IMR-90 (cell line): Measurements from ENCODE around the gene SLC7A6OS. TPM values are rescaled to one million over a fixed set of nuclear protein-coding genes. Genes with fewer than 3 reads are reported as not detected.

ENCODE experiments used
- ATAC-seq: fragments of 200-7000 bp; cut with Tn5 transposase; 2 replicates; pipeline ENCODE4 v1.9.1; 2020; ENCODE audit warnings: low read depth, mild to moderate bottlenecking, moderate library complexity
- BruUV-seq: library from RNA; stranded (reverse); fragments of 400-500 nt; replicated peaks from 2 replicates; lab custom pipeline; 2021; lab: Mats Ljungman, UMichigan
- CTCF ChIA-PET: fragments of 300-600 bp; formaldehyde crosslinking; extraction: SDS; loops from one replicate; lab custom pipeline; 2021; ENCODE audit warnings: antibody characterized with exemption; lab: Yijun Ruan, JAX
- POLR2A ChIA-PET: fragments of 300-600 bp; sonication (Branson Sonifier 250); formaldehyde crosslinking; loops from one replicate; lab custom pipeline; 2022; ENCODE audit warnings: antibody characterized with exemption; ENCODE audit not compliant: unreplicated experiment; lab: Charles Lee
- DNase-seq: peaks from one replicate; pipeline ENCODE4 v3.0.0; 2013
- H2AFZ ChIP-seq: replicated peaks from 2 replicates; pipeline ENCODE3; 2013; ENCODE audit warnings: low read length, mild to moderate bottlenecking; ENCODE audit not compliant: poor library complexity
- H2AK5ac ChIP-seq: 2 replicates; pipeline ENCODE4 v1.6.1; 2013; ENCODE audit warnings: low read depth, low read length, inconsistent platforms
- H2AK9ac ChIP-seq: replicated peaks from 2 replicates; pipeline ENCODE3; 2013; ENCODE audit warnings: mild to moderate bottlenecking, low read depth, low read length, moderate library complexity; ENCODE audit not compliant: poor library complexity
- H2BK120ac ChIP-seq: 2 replicates; pipeline ENCODE4 v1.6.1; 2013; ENCODE audit warnings: low read depth, low read length, inconsistent platforms
- H2BK15ac ChIP-seq: 3 replicates; pipeline ENCODE4 v1.6.1; 2013; ENCODE audit warnings: low read depth, low read length, inconsistent platforms
- H2BK20ac ChIP-seq: 2 replicates; pipeline ENCODE4 v1.6.1; 2013; ENCODE audit warnings: low read depth, mild to moderate bottlenecking, inconsistent platforms, low read length, moderate library complexity
- H2BK5ac ChIP-seq: 2 replicates; pipeline ENCODE4 v1.6.1; 2013; ENCODE audit warnings: mild to moderate bottlenecking, low read depth, low read length, inconsistent platforms; ENCODE audit not compliant: poor library complexity, severe bottlenecking
- H3K14ac ChIP-seq: replicated peaks from 2 replicates; pipeline ENCODE4 v1.6.1; 2013; ENCODE audit warnings: low read depth, low read length, inconsistent platforms
- H3K18ac ChIP-seq: 2 replicates; pipeline ENCODE4 v1.6.1; 2013; ENCODE audit warnings: low read depth, low read length, control low read depth
- H3K23ac ChIP-seq: 2 replicates; pipeline ENCODE4 v1.6.1; 2013; ENCODE audit warnings: low read depth, low read length, inconsistent platforms
- H3K27ac ChIP-seq: 2 replicates; pipeline ENCODE4 v1.5.1; 2013; ENCODE audit warnings: mild to moderate bottlenecking, control low read depth, low read length; ENCODE audit not compliant: insufficient read depth
- H3K27me3 ChIP-seq: 2 replicates; pipeline ENCODE4 v1.6.1; 2013; ENCODE audit warnings: low read length; ENCODE audit not compliant: control insufficient read depth, insufficient read depth
- H3K36me3 ChIP-seq: 2 replicates; pipeline ENCODE4 v1.6.1; 2013; ENCODE audit warnings: low read length, mixed read lengths; ENCODE audit not compliant: control insufficient read depth, insufficient read depth
- H3K4ac ChIP-seq: 2 replicates; pipeline ENCODE4 v1.6.1; 2013; ENCODE audit warnings: low read depth, low read length, inconsistent platforms
- H3K4me1 ChIP-seq: 2 replicates; pipeline ENCODE4 v1.6.1; 2013; ENCODE audit warnings: low read length, mixed read lengths; ENCODE audit not compliant: control insufficient read depth, insufficient read depth
- H3K4me2 ChIP-seq: 2 replicates; pipeline ENCODE4 v1.6.1; 2013; ENCODE audit warnings: low read depth, mild to moderate bottlenecking, control low read depth, low read length, moderate library complexity
- H3K4me3 ChIP-seq: 2 replicates; pipeline ENCODE4 v1.5.1; 2013; ENCODE audit warnings: low read depth, mild to moderate bottlenecking, control low read depth, low read length, moderate library complexity; ENCODE audit not compliant: insufficient read depth
- H3K56ac ChIP-seq: 2 replicates; pipeline ENCODE4 v1.6.1; 2013; ENCODE audit warnings: low read length, inconsistent platforms; ENCODE audit not compliant: insufficient read depth; ENCODE audit errors: extremely low read depth
- H3K79me1 ChIP-seq, 2 experiments: 2 replicates each; pipeline ENCODE4 v1.6.1; 2013; ENCODE audit warnings: low read length in 2 of 2, inconsistent platforms in 1 of 2, low read depth in 1 of 2
- H3K9ac ChIP-seq: 2 replicates; pipeline ENCODE4 v1.6.1; 2013; ENCODE audit warnings: low read depth, low read length, control low read depth
- H3K9me1 ChIP-seq: 2 replicates; pipeline ENCODE4 v1.6.1; 2013; ENCODE audit warnings: low read length, inconsistent platforms; ENCODE audit not compliant: insufficient read depth
- H3K9me3 ChIP-seq: 2 replicates; pipeline ENCODE4 v1.6.1; 2013; ENCODE audit warnings: low read length; ENCODE audit not compliant: control insufficient read depth, insufficient read depth
- H4K20me1 ChIP-seq: 2 replicates; pipeline ENCODE4 v1.6.1; 2013; ENCODE audit warnings: low read length, inconsistent platforms; ENCODE audit not compliant: insufficient read depth
- H4K5ac ChIP-seq: 2 replicates; pipeline ENCODE4 v1.6.1; 2013; ENCODE audit warnings: mild to moderate bottlenecking, low read depth, low read length, control low read depth
- H4K8ac ChIP-seq, 2 experiments: 2 replicates each; pipeline ENCODE4 v1.6.1; 2013; ENCODE audit warnings: low read depth in 2 of 2, low read length in 2 of 2, control low read depth in 1 of 2, inconsistent platforms in 1 of 2
- H4K91ac ChIP-seq: 2 replicates; pipeline ENCODE4 v1.6.1; 2013; ENCODE audit warnings: low read depth, low read length, inconsistent platforms; ENCODE audit not compliant: insufficient read depth
- BHLHE40 ChIP-seq: fragments of 150-350 bp; IDR thresholded peaks from 2 replicates; pipeline ENCODE4 v1.6.1; 2016; ENCODE audit warnings: mild to moderate bottlenecking, low read depth, low read length
- CEBPB ChIP-seq: IDR thresholded peaks from 2 replicates; pipeline ENCODE4 v1.6.1; 2012; ENCODE audit warnings: low read depth, low read length, improper control_type of control experiment
- CHD1 ChIP-seq: IDR thresholded peaks from 2 replicates; pipeline ENCODE4 v1.6.1; 2012; ENCODE audit warnings: low read depth, low read length, improper control_type of control experiment
- CTCF ChIP-seq: conservative IDR thresholded peaks from 2 replicates; pipeline ENCODE4 v1.5.1; 2012; ENCODE audit warnings: mild to moderate bottlenecking, low read depth, low read length, improper control_type of control experiment
- ELK1 ChIP-seq: fragments of 150-350 bp; IDR thresholded peaks from 2 replicates; pipeline ENCODE4 v1.6.1; 2016; ENCODE audit warnings: low read depth, mild to moderate bottlenecking, low read length, moderate library complexity, borderline replicate concordance
- FOS ChIP-seq: fragments of 150-350 bp; IDR thresholded peaks from 2 replicates; pipeline ENCODE4 v1.6.1; 2016; ENCODE audit warnings: low read depth, low read length
- MAFK ChIP-seq: IDR thresholded peaks from 2 replicates; pipeline ENCODE4 v1.6.1; 2012; ENCODE audit warnings: low read depth, low read length, improper control_type of control experiment
- MAZ ChIP-seq: IDR thresholded peaks from 2 replicates; pipeline ENCODE4 v1.6.1; 2012; ENCODE audit warnings: low read depth, mild to moderate bottlenecking, low read length, improper control_type of control experiment, moderate library complexity, borderline replicate concordance
- MXI1 ChIP-seq: IDR thresholded peaks from 2 replicates; pipeline ENCODE4 v1.6.1; 2012; ENCODE audit warnings: low read depth, mild to moderate bottlenecking, low read length, moderate library complexity, borderline replicate concordance
- NFE2L2 ChIP-seq: fragments of 150-350 bp; IDR thresholded peaks from 2 replicates; pipeline ENCODE4 v1.6.1; 2016; ENCODE audit warnings: low read depth, mild to moderate bottlenecking, low read length
- POLR2A ChIP-seq: IDR thresholded peaks from 2 replicates; pipeline ENCODE4 v1.6.1; 2012; ENCODE audit warnings: mild to moderate bottlenecking, low read depth, low read length
- RAD21 ChIP-seq: IDR thresholded peaks from 2 replicates; pipeline ENCODE4 v1.6.1; 2012; ENCODE audit warnings: low read length, improper control_type of control experiment
- RCOR1 ChIP-seq: IDR thresholded peaks from 2 replicates; pipeline ENCODE4 v1.6.1; 2012; ENCODE audit warnings: mild to moderate bottlenecking, low read length, improper control_type of control experiment; ENCODE audit not compliant: insufficient replicate concordance
- RFX5 ChIP-seq: IDR thresholded peaks from 2 replicates; pipeline ENCODE4 v1.8.0; 2012; ENCODE audit warnings: low read depth, mild to moderate bottlenecking, low read length, moderate library complexity
- SMC3 ChIP-seq: fragments of 150-350 bp; IDR thresholded peaks from 2 replicates; pipeline ENCODE4 v1.6.1; 2016; ENCODE audit warnings: low read depth, mild to moderate bottlenecking, antibody characterized with exemption, low read length, moderate library complexity
- USF2 ChIP-seq: fragments of 150-350 bp; IDR thresholded peaks from 2 replicates; pipeline ENCODE4 v1.6.1; 2017; ENCODE audit warnings: mild to moderate bottlenecking, antibody characterized with exemption, low read length, low read depth
- WGBS, 2 experiments: methylation state at CpG; one replicate each; pipeline versions ENCODE4 v1.1.5 to v1.1.7; 2013; ENCODE audit warnings: missing lambda C conversion rate in 2 of 2; ENCODE audit not compliant: insufficient read length in 1 of 2; ENCODE audit errors: extremely low coverage in 2 of 2; 5-methylcytosine and 5-hydroxymethylcytosine counted together
- dilution Hi-C: fragments of 300-500 bp; cut with HindIII; formaldehyde crosslinking; loops from one replicate; pipeline ENCODE4 v1.14.3; 2018; ENCODE audit warnings: low sequenced_read_pairs; ENCODE audit not compliant: unreplicated experiment
- in situ Hi-C: fragments of 300-500 bp; cut with MboI; formaldehyde crosslinking; loops from 3 replicates; pipeline ENCODE4 v1.14.3; 2019; ENCODE audit warnings: low sequenced_read_pairs, inconsistent platforms, mixed read lengths
- intact Hi-C: fragments of 100-400 bp; cut with micrococcal nuclease; formaldehyde crosslinking; loops from 2 replicates; pipeline ENCODE4 v1.10.0; 2022
- polyA plus RNA-seq, 3 experiments: library from polyadenylated mRNA; depleted of rRNA; stranded (reverse); fragments of >200 nt; gene quantifications; 2 replicates each; pipeline ENCODE4 v1.2.3, GENCODE V29; 2012; ENCODE audit warnings: low replicate concordance in 1 of 3
- total RNA-seq: library from RNA; depleted of rRNA; stranded (reverse); fragments of >200 nt; gene quantifications from 2 replicates; pipeline ENCODE4 v1.2.3, GENCODE V29; 2012

SLC7A6OS gene
- total and polyA plus RNA-seq, 2 of the 4 experiments (the other 2 are of a cell fraction) = 6.8 to 8.4 TPM

GRCh38 chr16:68275611-68276191 lies 35.0 kb downstream of the SLC7A6OS start:
- CTCF ChIA-PET = interaction anchor here (0.9 kb wide), 1 partner anchor 12 kb away, joined by 4 read pairs; the partner anchor contains the start of gene SLC7A6
- Histone ChIP-seq H3K9ac (no peak overlapping the region), H3K27ac (no peak overlapping the region), H3K4me2 (no peak overlapping the region), H3K18ac (no peak overlapping the region), H4K20me1 (peaks cover 56% of the 10 kb centered on the region), H3K9me3 (no peaks in the 10 kb centered on the region), H4K91ac (no peak overlapping the region), H2BK20ac (no peak overlapping the region), H3K9me1 (peaks cover 12% of the 10 kb centered on the region; the same call in 1 of the 2 replicates), H3K4me1 (peaks cover 2% of the 10 kb centered on the region; the same call in 1 of the 2 replicates), H3K14ac (no peak overlapping the region), H3K27me3 (no peaks in the 10 kb centered on the region), H4K5ac (no peak overlapping the region), H2BK15ac (no peak overlapping the region), H2AFZ (no peak overlapping the region), H3K4ac (no peak overlapping the region), H3K4me3 (no peak overlapping the region), H2BK5ac (no peak overlapping the region), H2BK120ac (no peak overlapping the region), H3K79me1 (peaks cover 21 to 71% of the 10 kb centered on the region in 2 experiments; a peak in 3 of 4 replicates), H3K23ac (no peak overlapping the region), H2AK5ac (no peak overlapping the region), H2AK9ac (no peak overlapping the region), H3K36me3 (peaks cover 30% of the 10 kb centered on the region), H4K8ac (no peak overlapping the region), H3K56ac (no peak overlapping the region)
- intact Hi-C loops = no loop called here
- in situ Hi-C loops = no loop called here
- POLR2A ChIA-PET = no interaction called here
- DNase-seq (no peak), ATAC-seq (no peak)
- dilution Hi-C loops = no loop called here
- BruUV-seq = TSS peak; percentile 23
- no CpG with 5 or more reads among the region's 4 CpGs for WGBS, 2 experiments
- TF ChIP-seq MAFK (no peak), MAZ (no peak), RAD21 (no peak), RFX5 (no peak), NFE2L2 (no peak), BHLHE40 (no peak), CEBPB (no peak), SMC3 (no peak), CHD1 (no peak), FOS (no peak), USF2 (no peak), MXI1 (no peak), CTCF (no peak), RCOR1 (no peak), POLR2A (no peak), ELK1 (no peak)
